ENCODE measurements around the gene IRS2. TPM values are rescaled to one million over a fixed set of nuclear protein-coding genes. Genes with fewer than 3 reads are reported as not detected.
"Not testable (repeated sequence)": the region's sequence is repeated elsewhere in the genome, so short reads cannot be mapped to it uniquely, and the experiment has no call there.

IRS2 gene
- total RNA-seq, 2 experiments from 2014 or later: 0.63 to 2.7 TPM

- POLR2A ChIA-PET: no interaction called here
- CTCF ChIA-PET (ENCODE audit: unreplicated experiment): no interaction called here
- no peak overlapping the region for H2AFZ ChIP-seq (ENCODE audit: low read length)
- no peaks in the 10 kb centered on the region for H3K36me3 ChIP-seq (ENCODE audit: insufficient read depth, low read length)
- H3K4me1 ChIP-seq (ENCODE audit: insufficient read depth, low read length, poor library complexity, severe bottlenecking): no peaks in the 10 kb centered on the region
- DNase-seq (ENCODE audit: low spot score): no peak
- intact Hi-C loops (cut with micrococcal nuclease; ENCODE audit: unreplicated experiment): no loop called here
- H3K27ac ChIP-seq (ENCODE audit: low read depth, low read length, poor library complexity, severe bottlenecking): no peak overlapping the region
- BruUV-seq (replicated peaks): no TSS peak
- no peaks in the 10 kb centered on the region for H3K9me2 ChIP-seq (ENCODE audit: insufficient read depth, low read length)
- H3K4me3 ChIP-seq (ENCODE audit: low read depth, low read length, poor library complexity, severe bottlenecking): no peak overlapping the region
- no peaks in the 10 kb centered on the region for H4K20me1 ChIP-seq (ENCODE audit: insufficient read depth, low read length)
- no peak overlapping the region for H3K4me2 ChIP-seq (ENCODE audit: low read length)
- H3K9me3 ChIP-seq (ENCODE audit: low read length): no peaks in the 10 kb centered on the region
- no peak for TF ChIP-seq EZH2phosphoT487 (IDR thresholded peaks at IDR 0.05; ENCODE audit: borderline replicate concordance, low read depth, low read length)
- H3K79me2 ChIP-seq (ENCODE audit: insufficient read depth, low read depth, low read length): no peaks in the 10 kb centered on the region
Observed at GRCh38 chr13:109833940-109834339, 47.6 kb upstream of the IRS2 start.

GRCh38 chr13:109833071-109833470 is 46.7 kb upstream of the IRS2 start:
- Histone ChIP-seq H3K79me2 (ENCODE audit: insufficient read depth, low read depth, low read length) (no peaks in the 10 kb centered on the region), H3K9me2 (ENCODE audit: insufficient read depth, low read length) (no peaks in the 10 kb centered on the region), H3K36me3 (ENCODE audit: insufficient read depth, low read length) (no peaks in the 10 kb centered on the region), H2AFZ (ENCODE audit: low read length) (no peak overlapping the region), H4K20me1 (ENCODE audit: insufficient read depth, low read length) (no peaks in the 10 kb centered on the region), H3K9me3 (ENCODE audit: low read length) (no peaks in the 10 kb centered on the region), H3K4me1 (ENCODE audit: insufficient read depth, low read length, poor library complexity, severe bottlenecking) (no peaks in the 10 kb centered on the region), H3K4me3 (ENCODE audit: low read depth, low read length, poor library complexity, severe bottlenecking) (no peak overlapping the region), H3K27ac (ENCODE audit: low read depth, low read length, poor library complexity, severe bottlenecking) (no peak overlapping the region), H3K4me2 (ENCODE audit: low read length) (no peak overlapping the region)
- intact Hi-C loops (cut with micrococcal nuclease; ENCODE audit: unreplicated experiment): no loop called here
- CTCF ChIA-PET (ENCODE audit: unreplicated experiment): no interaction called here
- DNase-seq (ENCODE audit: low spot score): no peak
- no TSS peak for BruUV-seq (replicated peaks)
- TF ChIP-seq, protein P1, sequence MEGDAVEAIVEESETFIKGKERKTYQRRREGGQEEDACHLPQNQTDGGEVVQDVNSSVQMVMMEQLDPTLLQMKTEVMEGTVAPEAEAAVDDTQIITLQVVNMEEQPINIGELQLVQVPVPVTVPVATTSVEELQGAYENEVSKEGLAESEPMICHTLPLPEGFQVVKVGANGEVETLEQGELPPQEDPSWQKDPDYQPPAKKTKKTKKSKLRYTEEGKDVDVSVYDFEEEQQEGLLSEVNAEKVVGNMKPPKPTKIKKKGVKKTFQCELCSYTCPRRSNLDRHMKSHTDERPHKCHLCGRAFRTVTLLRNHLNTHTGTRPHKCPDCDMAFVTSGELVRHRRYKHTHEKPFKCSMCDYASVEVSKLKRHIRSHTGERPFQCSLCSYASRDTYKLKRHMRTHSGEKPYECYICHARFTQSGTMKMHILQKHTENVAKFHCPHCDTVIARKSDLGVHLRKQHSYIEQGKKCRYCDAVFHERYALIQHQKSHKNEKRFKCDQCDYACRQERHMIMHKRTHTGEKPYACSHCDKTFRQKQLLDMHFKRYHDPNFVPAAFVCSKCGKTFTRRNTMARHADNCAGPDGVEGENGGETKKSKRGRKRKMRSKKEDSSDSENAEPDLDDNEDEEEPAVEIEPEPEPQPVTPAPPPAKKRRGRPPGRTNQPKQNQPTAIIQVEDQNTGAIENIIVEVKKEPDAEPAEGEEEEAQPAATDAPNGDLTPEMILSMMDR (conservative IDR thresholded peaks at IDR 0.05; ENCODE audit: low read length): no peak
- TF ChIP-seq EZH2phosphoT487 (IDR thresholded peaks at IDR 0.05; ENCODE audit: borderline replicate concordance, low read depth, low read length): no peak
- POLR2A ChIA-PET: no interaction called here

DNA sequence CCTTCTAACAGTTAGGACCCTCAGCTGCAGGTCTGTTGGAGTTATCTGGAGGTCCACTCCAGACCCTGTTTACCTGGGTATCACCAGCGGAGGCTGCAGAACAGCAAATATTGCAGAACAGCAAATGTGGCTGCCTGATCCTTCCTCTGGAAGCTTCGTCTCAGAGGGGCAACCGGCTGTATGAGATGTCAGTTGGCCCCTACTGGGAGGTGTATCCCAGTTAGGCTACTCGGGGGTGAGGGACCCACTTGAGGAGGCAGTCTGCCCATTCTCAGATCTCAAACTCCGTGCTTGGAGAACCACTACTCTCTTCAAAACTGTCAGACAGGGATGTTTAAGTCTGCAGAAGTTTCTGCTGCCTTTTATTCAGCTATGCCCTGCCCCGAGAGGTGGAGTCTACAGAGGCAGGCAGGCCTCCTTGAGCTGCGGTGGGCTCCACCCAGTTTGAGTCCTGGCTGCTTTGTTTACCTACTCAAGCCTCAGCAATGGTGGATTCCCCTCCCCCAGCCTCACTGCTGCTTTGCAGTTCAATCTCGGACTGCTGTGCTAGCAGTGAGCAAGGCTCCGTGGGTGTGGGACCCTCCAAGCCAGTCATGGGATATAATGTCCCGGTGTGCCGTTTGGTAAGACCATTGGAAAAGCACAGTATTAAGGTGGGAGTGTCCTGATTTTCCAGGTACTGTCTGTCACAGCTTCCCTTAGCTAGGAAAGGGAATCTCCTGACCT is 42.4 kb upstream of the IRS2 start:
- H3K9me2 ChIP-seq (ENCODE audit: insufficient read depth, low read length); H3K79me2 ChIP-seq (ENCODE audit: insufficient read depth, low read depth, low read length); H3K4me3 ChIP-seq (ENCODE audit: low read depth, low read length, poor library complexity, severe bottlenecking); H3K4me1 ChIP-seq (ENCODE audit: insufficient read depth, low read length, poor library complexity, severe bottlenecking); CTCF ChIA-PET (ENCODE audit: unreplicated experiment); H2AFZ ChIP-seq (ENCODE audit: low read length); H4K20me1 ChIP-seq (ENCODE audit: insufficient read depth, low read length); intact Hi-C loops (cut with micrococcal nuclease; ENCODE audit: unreplicated experiment); H3K36me3 ChIP-seq (ENCODE audit: insufficient read depth, low read length); DNase-seq (ENCODE audit: low spot score); BruUV-seq (replicated peaks); H3K4me2 ChIP-seq (ENCODE audit: low read length); POLR2A ChIA-PET; H3K9me3 ChIP-seq (ENCODE audit: low read length); H3K27ac ChIP-seq (ENCODE audit: low read depth, low read length, poor library complexity, severe bottlenecking): not testable (repeated sequence)

- BruUV-seq (replicated peaks); H2AFZ ChIP-seq (ENCODE audit: low read length); H3K36me3 ChIP-seq (ENCODE audit: insufficient read depth, low read length); POLR2A ChIA-PET; H3K79me2 ChIP-seq (ENCODE audit: insufficient read depth, low read depth, low read length); H3K9me3 ChIP-seq (ENCODE audit: low read length); DNase-seq (ENCODE audit: low spot score); H4K20me1 ChIP-seq (ENCODE audit: insufficient read depth, low read length); H3K27ac ChIP-seq (ENCODE audit: low read depth, low read length, poor library complexity, severe bottlenecking); H3K4me3 ChIP-seq (ENCODE audit: low read depth, low read length, poor library complexity, severe bottlenecking); intact Hi-C loops (cut with micrococcal nuclease; ENCODE audit: unreplicated experiment); H3K4me2 ChIP-seq (ENCODE audit: low read length); H3K9me2 ChIP-seq (ENCODE audit: insufficient read depth, low read length); H3K4me1 ChIP-seq (ENCODE audit: insufficient read depth, low read length, poor library complexity, severe bottlenecking); CTCF ChIA-PET (ENCODE audit: unreplicated experiment): not testable (repeated sequence)
Observed at GRCh38 chr13:109823201-109823600, 36.8 kb upstream of the IRS2 start.

Data from OCI-LY7 (cell line).